Measurements from ENCODE around the gene DNAJC4. TPM values are rescaled to one million over a fixed set of nuclear protein-coding genes. Genes with fewer than 3 reads are reported as not detected.
A peak's percentile ranks its signal among the peaks of the same experiment; 100 is the strongest.

The DNAJC4 gene
- total and polyA plus RNA-seq, 9 of the 15 experiments (the other 6 are each of a cell fraction or from before 2014, with no cell fraction given): 4.0 to 32.6 (median 19.9) TPM

DNA sequence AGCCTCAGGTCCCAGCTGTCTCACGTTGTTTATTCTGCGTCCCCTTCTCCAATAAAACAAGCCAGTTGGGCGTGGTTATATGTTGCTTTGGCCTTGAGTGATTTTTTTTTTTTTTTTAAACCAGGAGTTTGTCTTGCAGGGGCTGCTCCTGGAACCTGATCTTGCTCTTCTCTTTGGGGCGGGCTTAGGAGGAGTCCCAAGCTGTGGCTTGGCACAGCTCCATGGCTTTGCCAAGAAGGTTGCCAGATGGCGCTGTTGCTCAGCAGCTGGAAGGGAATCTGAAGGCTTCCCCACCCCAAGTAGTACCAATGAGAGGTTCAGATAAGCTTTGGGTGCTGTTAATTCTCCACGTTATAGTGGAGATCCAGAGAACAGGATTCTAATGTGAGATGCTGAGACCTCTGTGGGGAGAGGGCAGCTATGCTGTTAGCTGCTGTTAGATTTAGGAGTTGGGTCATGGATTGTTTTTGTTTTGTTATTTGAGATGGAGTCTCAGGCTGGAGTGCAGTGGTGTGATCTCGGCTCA is 25.8 kb upstream of the DNAJC4 start (continued):
- TF ChIP-seq CSDE1 (IDR thresholded peaks at IDR 0.05): no peak
- no peak for TF ChIP-seq FOXJ3 (CRISPR knock-in tag; IDR thresholded peaks at IDR 0.05)
- TF ChIP-seq ZBED1 (IDR thresholded peaks at IDR 0.05): no peak
- no peak for TF ChIP-seq FOXA3 (CRISPR knock-in tag; conservative IDR thresholded peaks at IDR 0.05 in 1 of 2, IDR thresholded peaks at IDR 0.05 in 1 of 2)
- no peak for TF ChIP-seq ZBTB8A (IDR thresholded peaks at IDR 0.05; ENCODE audit: partially characterized antibody)
- no peak for TF ChIP-seq NR3C1 (CRISPR knock-in tag; IDR thresholded peaks at IDR 0.05)
- TF ChIP-seq BRF1 (IDR thresholded peaks at IDR 0.05; ENCODE audit: borderline replicate concordance, extremely low read depth, insufficient read length): no peak
- no peak for TF ChIP-seq DNMT1 (IDR thresholded peaks at IDR 0.05)
- TF ChIP-seq HDAC2 (IDR thresholded peaks at IDR 0.05): no peak
- no peak for TF ChIP-seq NR1H2 (CRISPR knock-in tag; IDR thresholded peaks at IDR 0.05)
- no peak for TF ChIP-seq HNRNPL (IDR thresholded peaks at IDR 0.05; ENCODE audit: low read depth, low read length)
- no peak for TF ChIP-seq ZFPM2 (CRISPR knock-in tag; IDR thresholded peaks at IDR 0.05)
- TF ChIP-seq, protein P1, sequence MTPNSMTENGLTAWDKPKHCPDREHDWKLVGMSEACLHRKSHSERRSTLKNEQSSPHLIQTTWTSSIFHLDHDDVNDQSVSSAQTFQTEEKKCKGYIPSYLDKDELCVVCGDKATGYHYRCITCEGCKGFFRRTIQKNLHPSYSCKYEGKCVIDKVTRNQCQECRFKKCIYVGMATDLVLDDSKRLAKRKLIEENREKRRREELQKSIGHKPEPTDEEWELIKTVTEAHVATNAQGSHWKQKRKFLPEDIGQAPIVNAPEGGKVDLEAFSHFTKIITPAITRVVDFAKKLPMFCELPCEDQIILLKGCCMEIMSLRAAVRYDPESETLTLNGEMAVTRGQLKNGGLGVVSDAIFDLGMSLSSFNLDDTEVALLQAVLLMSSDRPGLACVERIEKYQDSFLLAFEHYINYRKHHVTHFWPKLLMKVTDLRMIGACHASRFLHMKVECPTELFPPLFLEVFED (CRISPR knock-in tag; conservative IDR thresholded peaks at IDR 0.05): no peak
- TF ChIP-seq, protein P2, sequence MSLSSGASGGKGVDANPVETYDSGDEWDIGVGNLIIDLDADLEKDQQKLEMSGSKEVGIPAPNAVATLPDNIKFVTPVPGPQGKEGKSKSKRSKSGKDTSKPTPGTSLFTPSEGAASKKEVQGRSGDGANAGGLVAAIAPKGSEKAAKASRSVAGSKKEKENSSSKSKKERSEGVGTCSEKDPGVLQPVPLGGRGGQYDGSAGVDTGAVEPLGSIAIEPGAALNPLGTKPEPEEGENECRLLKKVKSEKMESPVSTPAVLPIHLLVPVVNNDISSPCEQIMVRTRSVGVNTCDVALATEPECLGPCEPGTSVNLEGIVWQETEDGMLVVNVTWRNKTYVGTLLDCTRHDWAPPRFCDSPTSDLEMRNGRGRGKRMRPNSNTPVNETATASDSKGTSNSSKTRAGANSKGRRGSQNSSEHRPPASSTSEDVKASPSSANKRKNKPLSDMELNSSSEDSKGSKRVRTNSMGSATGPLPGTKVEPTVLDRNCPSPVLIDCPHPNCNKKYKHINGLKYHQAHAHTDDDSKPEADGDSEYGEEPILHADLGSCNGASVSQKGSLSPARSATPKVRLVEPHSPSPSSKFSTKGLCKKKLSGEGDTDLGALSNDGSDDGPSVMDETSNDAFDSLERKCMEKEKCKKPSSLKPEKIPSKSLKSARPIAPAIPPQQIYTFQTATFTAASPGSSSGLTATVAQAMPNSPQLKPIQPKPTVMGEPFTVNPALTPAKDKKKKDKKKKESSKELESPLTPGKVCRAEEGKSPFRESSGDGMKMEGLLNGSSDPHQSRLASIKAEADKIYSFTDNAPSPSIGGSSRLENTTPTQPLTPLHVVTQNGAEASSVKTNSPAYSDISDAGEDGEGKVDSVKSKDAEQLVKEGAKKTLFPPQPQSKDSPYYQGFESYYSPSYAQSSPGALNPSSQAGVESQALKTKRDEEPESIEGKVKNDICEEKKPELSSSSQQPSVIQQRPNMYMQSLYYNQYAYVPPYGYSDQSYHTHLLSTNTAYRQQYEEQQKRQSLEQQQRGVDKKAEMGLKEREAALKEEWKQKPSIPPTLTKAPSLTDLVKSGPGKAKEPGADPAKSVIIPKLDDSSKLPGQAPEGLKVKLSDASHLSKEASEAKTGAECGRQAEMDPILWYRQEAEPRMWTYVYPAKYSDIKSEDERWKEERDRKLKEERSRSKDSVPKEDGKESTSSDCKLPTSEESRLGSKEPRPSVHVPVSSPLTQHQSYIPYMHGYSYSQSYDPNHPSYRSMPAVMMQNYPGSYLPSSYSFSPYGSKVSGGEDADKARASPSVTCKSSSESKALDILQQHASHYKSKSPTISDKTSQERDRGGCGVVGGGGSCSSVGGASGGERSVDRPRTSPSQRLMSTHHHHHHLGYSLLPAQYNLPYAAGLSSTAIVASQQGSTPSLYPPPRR (CRISPR knock-in tag; IDR thresholded peaks at IDR 0.05; ENCODE audit: borderline replicate concordance): no peak
- TF ChIP-seq ZNF431 (CRISPR knock-in tag; IDR thresholded peaks at IDR 0.05): no peak
- TF ChIP-seq, protein P3, sequence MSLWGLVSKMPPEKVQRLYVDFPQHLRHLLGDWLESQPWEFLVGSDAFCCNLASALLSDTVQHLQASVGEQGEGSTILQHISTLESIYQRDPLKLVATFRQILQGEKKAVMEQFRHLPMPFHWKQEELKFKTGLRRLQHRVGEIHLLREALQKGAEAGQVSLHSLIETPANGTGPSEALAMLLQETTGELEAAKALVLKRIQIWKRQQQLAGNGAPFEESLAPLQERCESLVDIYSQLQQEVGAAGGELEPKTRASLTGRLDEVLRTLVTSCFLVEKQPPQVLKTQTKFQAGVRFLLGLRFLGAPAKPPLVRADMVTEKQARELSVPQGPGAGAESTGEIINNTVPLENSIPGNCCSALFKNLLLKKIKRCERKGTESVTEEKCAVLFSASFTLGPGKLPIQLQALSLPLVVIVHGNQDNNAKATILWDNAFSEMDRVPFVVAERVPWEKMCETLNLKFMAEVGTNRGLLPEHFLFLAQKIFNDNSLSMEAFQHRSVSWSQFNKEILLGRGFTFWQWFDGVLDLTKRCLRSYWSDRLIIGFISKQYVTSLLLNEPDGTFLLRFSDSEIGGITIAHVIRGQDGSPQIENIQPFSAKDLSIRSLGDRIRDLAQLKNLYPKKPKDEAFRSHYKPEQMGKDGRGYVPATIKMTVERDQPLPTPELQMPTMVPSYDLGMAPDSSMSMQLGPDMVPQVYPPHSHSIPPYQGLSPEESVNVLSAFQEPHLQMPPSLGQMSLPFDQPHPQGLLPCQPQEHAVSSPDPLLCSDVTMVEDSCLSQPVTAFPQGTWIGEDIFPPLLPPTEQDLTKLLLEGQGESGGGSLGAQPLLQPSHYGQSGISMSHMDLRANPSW (CRISPR knock-in tag; IDR thresholded peaks at IDR 0.05): no peak
- peak; percentile 87 to 90 for TF ChIP-seq RAD21 (CRISPR knock-in tag; conservative IDR thresholded peaks at IDR 0.05 in 1 of 2, IDR thresholded peaks at IDR 0.05 in 1 of 2)
- TF ChIP-seq, protein P4, sequence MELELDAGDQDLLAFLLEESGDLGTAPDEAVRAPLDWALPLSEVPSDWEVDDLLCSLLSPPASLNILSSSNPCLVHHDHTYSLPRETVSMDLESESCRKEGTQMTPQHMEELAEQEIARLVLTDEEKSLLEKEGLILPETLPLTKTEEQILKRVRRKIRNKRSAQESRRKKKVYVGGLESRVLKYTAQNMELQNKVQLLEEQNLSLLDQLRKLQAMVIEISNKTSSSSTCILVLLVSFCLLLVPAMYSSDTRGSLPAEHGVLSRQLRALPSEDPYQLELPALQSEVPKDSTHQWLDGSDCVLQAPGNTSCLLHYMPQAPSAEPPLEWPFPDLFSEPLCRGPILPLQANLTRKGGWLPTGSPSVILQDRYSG (tag; conservative IDR thresholded peaks at IDR 0.05; ENCODE audit: low read depth): no peak
- TF ChIP-seq PCBP2 (IDR thresholded peaks at IDR 0.05; ENCODE audit: low read depth, low read length, poor library complexity, severe bottlenecking): no peak
